OCI-LY1 (cell line): ENCODE measurements around the gene CCR2.

Experiments used
- H2AFZ ChIP-seq: fragments of 200-600 bp; sonication (generic), shearing (Covaris generic); 2 replicates; pipeline ENCODE4 v1.6.0; 2014; ENCODE audit warnings: antibody characterized with exemption, mild to moderate bottlenecking, low read length
- H3F3A ChIP-seq: fragments of 200-600 bp; sonication (generic), shearing (Covaris generic); 2 replicates; pipeline ENCODE4 v1.6.0; 2014; ENCODE audit warnings: mild to moderate bottlenecking, antibody characterized with exemption, low read length, moderate library complexity; ENCODE audit not compliant: insufficient read depth
- H3K27ac ChIP-seq: fragments of 200-600 bp; sonication (generic); 2 replicates; pipeline ENCODE4 v1.5.1; 2014; ENCODE audit warnings: low read length, mixed run types, mild to moderate bottlenecking, low read depth; ENCODE audit not compliant: poor library complexity, severe bottlenecking
- H3K27me3 ChIP-seq: fragments of 200-600 bp; sonication (generic); 2 replicates; pipeline ENCODE4 v1.6.0; 2014; ENCODE audit warnings: antibody characterized with exemption, mild to moderate bottlenecking, low read length, moderate library complexity; ENCODE audit not compliant: insufficient read depth
- H3K36me3 ChIP-seq: fragments of 200-600 bp; sonication (generic); 2 replicates; pipeline ENCODE4 v1.6.1; 2014; ENCODE audit warnings: mild to moderate bottlenecking, antibody characterized with exemption, low read length, moderate library complexity, mixed read lengths; ENCODE audit not compliant: insufficient read depth
- H3K4me1 ChIP-seq: fragments of 200-600 bp; sonication (generic); 2 replicates; pipeline ENCODE4 v1.5.1; 2014; ENCODE audit warnings: mild to moderate bottlenecking, low read length, moderate library complexity; ENCODE audit not compliant: insufficient read depth, severe bottlenecking
- H3K4me2 ChIP-seq: fragments of 200-600 bp; sonication (generic), shearing (Covaris generic); 2 replicates; pipeline ENCODE4 v1.6.1; 2014; ENCODE audit warnings: low read length
- H3K4me3 ChIP-seq: fragments of 200-600 bp; sonication (generic); 2 replicates; pipeline ENCODE4 v1.5.1; 2014; ENCODE audit warnings: low read length, low read depth, mild to moderate bottlenecking, mixed read lengths; ENCODE audit not compliant: poor library complexity, severe bottlenecking
- H3K79me2 ChIP-seq: fragments of 200-600 bp; shearing (Covaris generic); 2 replicates; pipeline ENCODE4 v1.6.1; 2016; ENCODE audit warnings: mixed run types, low read length, mixed read lengths; ENCODE audit not compliant: insufficient read depth
- H3K9ac ChIP-seq: fragments of 200-600 bp; sonication (generic), shearing (Covaris generic); 2 replicates; pipeline ENCODE4 v1.6.1; 2014; ENCODE audit warnings: mild to moderate bottlenecking, low read length, mixed read lengths
- H3K9me2 ChIP-seq: fragments of 200-600 bp; sonication (generic), shearing (Covaris generic); 2 replicates; pipeline ENCODE4 v1.6.1; 2014; ENCODE audit warnings: low read depth, mild to moderate bottlenecking, low read length, mixed read lengths
- H3K9me3 ChIP-seq: fragments of 200-600 bp; shearing (Covaris generic); 2 replicates; pipeline ENCODE4 v1.6.1; 2014; ENCODE audit warnings: low read length, mixed read lengths
- H4K20me1 ChIP-seq: fragments of 200-600 bp; sonication (generic), shearing (Covaris generic); 2 replicates; pipeline ENCODE4 v1.6.0; 2016; ENCODE audit warnings: mild to moderate bottlenecking, low read length; ENCODE audit not compliant: insufficient read depth
- EZH2 ChIP-seq: fragments of 200-600 bp; sonication (generic), shearing (Covaris generic); IDR thresholded peaks from 2 replicates; pipeline ENCODE4 v1.8.0; 2017; ENCODE audit warnings: borderline replicate concordance, mixed run types, mild to moderate bottlenecking, antibody characterized with exemption, low read length, moderate library complexity, mixed read lengths
- TF ChIP-seq, protein P1 (sequence below): fragments of 200-600 bp; sonication (generic), shearing (Covaris generic); IDR thresholded peaks from 2 replicates; pipeline ENCODE4 v1.5.1; 2017; ENCODE audit warnings: mild to moderate bottlenecking, antibody characterized with exemption, low read length, moderate library complexity, mixed read lengths

CCR2 gene

DNA sequence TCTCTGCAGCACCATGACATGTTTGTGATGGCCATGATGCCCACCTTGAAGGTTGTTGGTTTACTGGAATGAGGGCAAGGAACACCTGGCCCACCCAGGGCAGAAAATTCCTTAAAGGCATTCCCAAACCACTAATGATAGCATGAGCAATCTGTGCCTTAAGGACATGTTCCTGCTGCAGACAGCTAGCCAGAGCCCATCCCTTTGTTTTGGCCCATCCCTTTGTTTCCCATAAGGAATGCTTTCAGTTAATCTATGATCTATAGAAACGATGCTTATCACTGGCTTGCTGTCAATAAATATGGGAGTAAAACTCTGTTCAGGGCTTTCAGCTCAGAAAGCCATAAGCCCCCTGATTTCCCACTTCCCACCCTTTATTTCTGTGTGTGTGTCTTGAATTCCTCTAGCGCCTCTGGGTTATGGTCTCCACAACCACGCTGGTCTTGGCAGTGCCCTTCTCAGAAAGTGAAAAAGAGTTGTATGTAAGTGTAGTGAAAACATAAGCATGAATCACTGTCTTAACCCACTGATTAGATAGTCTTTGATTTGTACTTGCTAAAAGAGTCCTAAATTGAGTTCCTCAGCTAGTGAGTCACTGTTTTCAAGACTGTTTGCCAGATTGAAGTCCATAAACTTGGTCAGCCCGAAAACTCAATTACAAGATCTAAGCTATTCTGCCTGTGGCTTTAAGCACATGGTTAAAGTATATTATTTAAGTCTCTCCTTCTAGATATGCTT is 19.0 kb upstream of the CCR2 start:
- no peaks in the 10 kb centered on the region for H3K4me1 ChIP-seq
- H3F3A ChIP-seq = no peaks in the 10 kb centered on the region
- H3K9me2 ChIP-seq = no peaks in the 10 kb centered on the region
- H3K27ac ChIP-seq = no peak overlapping the region
- peaks cover 6% of the 10 kb centered on the region; the same call in 1 of the 2 replicates for H3K9me3 ChIP-seq
- H3K36me3 ChIP-seq = no peaks in the 10 kb centered on the region
- H3K79me2 ChIP-seq = no peaks in the 10 kb centered on the region
- H4K20me1 ChIP-seq = no peaks in the 10 kb centered on the region
- no peak overlapping the region for H3K4me3 ChIP-seq
- no peak overlapping the region for H2AFZ ChIP-seq
- H3K4me2 ChIP-seq = no peak overlapping the region
- no peak overlapping the region for H3K9ac ChIP-seq
- TF ChIP-seq, protein P1, sequence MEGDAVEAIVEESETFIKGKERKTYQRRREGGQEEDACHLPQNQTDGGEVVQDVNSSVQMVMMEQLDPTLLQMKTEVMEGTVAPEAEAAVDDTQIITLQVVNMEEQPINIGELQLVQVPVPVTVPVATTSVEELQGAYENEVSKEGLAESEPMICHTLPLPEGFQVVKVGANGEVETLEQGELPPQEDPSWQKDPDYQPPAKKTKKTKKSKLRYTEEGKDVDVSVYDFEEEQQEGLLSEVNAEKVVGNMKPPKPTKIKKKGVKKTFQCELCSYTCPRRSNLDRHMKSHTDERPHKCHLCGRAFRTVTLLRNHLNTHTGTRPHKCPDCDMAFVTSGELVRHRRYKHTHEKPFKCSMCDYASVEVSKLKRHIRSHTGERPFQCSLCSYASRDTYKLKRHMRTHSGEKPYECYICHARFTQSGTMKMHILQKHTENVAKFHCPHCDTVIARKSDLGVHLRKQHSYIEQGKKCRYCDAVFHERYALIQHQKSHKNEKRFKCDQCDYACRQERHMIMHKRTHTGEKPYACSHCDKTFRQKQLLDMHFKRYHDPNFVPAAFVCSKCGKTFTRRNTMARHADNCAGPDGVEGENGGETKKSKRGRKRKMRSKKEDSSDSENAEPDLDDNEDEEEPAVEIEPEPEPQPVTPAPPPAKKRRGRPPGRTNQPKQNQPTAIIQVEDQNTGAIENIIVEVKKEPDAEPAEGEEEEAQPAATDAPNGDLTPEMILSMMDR = no peak
- no peak for TF ChIP-seq EZH2
- no peaks in the 10 kb centered on the region for H3K27me3 ChIP-seq

DNA sequence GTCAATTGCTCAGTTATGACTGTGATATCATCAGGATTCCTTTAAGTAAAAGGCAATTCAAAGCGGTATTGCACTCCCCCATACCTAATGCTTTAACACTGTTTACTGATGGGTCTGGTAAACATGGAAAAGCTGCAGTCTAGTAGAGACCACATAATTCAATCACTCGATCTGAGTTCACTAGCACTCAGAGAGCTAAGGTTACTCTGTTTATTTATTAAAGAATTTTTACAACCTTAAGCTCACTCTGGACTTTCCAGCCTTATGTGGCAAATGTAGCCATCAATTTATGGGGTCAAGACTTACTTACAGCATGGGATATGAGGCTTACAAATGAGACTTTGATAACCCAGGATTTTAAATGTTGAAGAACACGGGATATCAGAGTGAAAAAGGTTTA is 18.4 kb upstream of the CCR2 start:
- no peaks in the 10 kb centered on the region for H3K4me1 ChIP-seq
- no peak overlapping the region for H3K4me2 ChIP-seq
- H3K79me2 ChIP-seq = no peaks in the 10 kb centered on the region
- H2AFZ ChIP-seq = no peak overlapping the region
- no peak overlapping the region for H3K9ac ChIP-seq
- TF ChIP-seq, protein P1 = no peak
- TF ChIP-seq EZH2 = no peak
- H4K20me1 ChIP-seq = no peaks in the 10 kb centered on the region
- no peaks in the 10 kb centered on the region for H3K36me3 ChIP-seq
- no peak overlapping the region for H3K27ac ChIP-seq
- no peaks in the 10 kb centered on the region for H3K27me3 ChIP-seq
- no peaks in the 10 kb centered on the region for H3K9me2 ChIP-seq
- peaks cover 6% of the 10 kb centered on the region; the same call in 1 of the 2 replicates for H3K9me3 ChIP-seq
- no peak overlapping the region for H3K4me3 ChIP-seq
- H3F3A ChIP-seq = no peaks in the 10 kb centered on the region

DNA sequence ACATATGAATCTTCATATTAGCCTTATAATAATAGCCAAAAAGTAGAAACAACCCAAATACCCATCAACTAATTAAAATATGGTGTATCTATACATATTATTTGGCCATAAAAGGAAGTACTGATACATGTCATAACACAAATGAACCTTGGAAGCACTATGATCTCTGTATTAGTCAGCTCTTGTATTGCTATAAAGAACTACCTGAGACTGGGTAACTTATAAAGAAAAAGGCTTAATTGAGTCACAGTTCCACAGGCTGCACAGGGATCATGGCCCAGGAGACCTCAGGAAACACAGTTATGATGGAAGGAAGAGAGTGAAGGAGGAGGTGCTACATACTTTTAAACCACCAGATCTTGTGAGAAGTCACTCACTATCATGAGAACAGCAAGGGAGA is 16.0 kb upstream of the CCR2 start:
- TF ChIP-seq EZH2 = no peak
- TF ChIP-seq, protein P1 = no peak
- Histone ChIP-seq H3K9me2 (no peaks in the 10 kb centered on the region), H4K20me1 (no peaks in the 10 kb centered on the region), H3K9ac (no peak overlapping the region), H3K4me3 (no peak overlapping the region), H3K9me3 (peaks cover 6% of the 10 kb centered on the region; the same call in 1 of the 2 replicates), H3K4me1 (no peaks in the 10 kb centered on the region), H3K36me3 (no peaks in the 10 kb centered on the region), H2AFZ (no peak overlapping the region), H3K79me2 (no peaks in the 10 kb centered on the region), H3F3A (no peaks in the 10 kb centered on the region), H3K4me2 (no peak overlapping the region), H3K27ac (no peak overlapping the region), H3K27me3 (no peaks in the 10 kb centered on the region)
